Measurements from ENCODE around the gene SYNJ2. TPM values are rescaled to one million over a fixed set of nuclear protein-coding genes. Genes with fewer than 3 reads are reported as not detected.
"Not testable (repeated sequence)": the region's sequence is repeated elsewhere in the genome, so short reads cannot be mapped to it uniquely, and the experiment has no call there.

The SYNJ2 gene
- 10 to 100 TPM; 32.2 to 32.3 TPM for total RNA-seq

GRCh38 chr6:157981395-157982101, at the start of gene SYNJ2:
Gene SYNJ2 (plus strand): TSS chr6:157981863. CDS start chr6:157981962, 99 bp downstream.
- ChIA-PET POLR2A (interaction anchor here (0.6 to 2.9 kb wide), 4 partner anchors 18 to 180 kb away, joined by 3 to 14 read pairs (median 3); no protein-coding TSS in a partner anchor), CTCF (interaction anchor here (0.7 to 6.5 kb wide), 6 partner anchors 10 to 90 kb away, joined by 3 to 62 read pairs (median 7); no protein-coding TSS in a partner anchor)
- H3K4me3 Mint-ChIP-seq: peak within 1 kb of the TSS; percentile 89
- DNase-seq: peak; percentile 89
- intact Hi-C loops (cut with micrococcal nuclease): loop anchor here (1.0 to 5.0 kb wide), 8 partner anchors 19 to 219 kb away; partner anchors contain the start of gene SNX9
- H3K27ac Mint-ChIP-seq: peak within 1 kb of the TSS; percentile 74
- H3K4me1 Mint-ChIP-seq (ENCODE audit: low read depth): peaks cover 36% of the 10 kb centered on the region
- H3K9me3 Mint-ChIP-seq: no peaks in the 10 kb centered on the region
- no peaks in the 10 kb centered on the region for H3K36me3 Mint-ChIP-seq
- no peaks in the 10 kb centered on the region for H3K27me3 Mint-ChIP-seq

- ChIA-PET CTCF (no interaction called here), POLR2A (no interaction called here)
- Mint-ChIP-seq H3K4me3 (no peak overlapping the region), H3K36me3 (peaks cover 52% of the 10 kb centered on the region), H3K4me1 (ENCODE audit: low read depth) (peaks cover 14% of the 10 kb centered on the region), H3K27ac (no peak overlapping the region), H3K9me3 (no peaks in the 10 kb centered on the region), H3K27me3 (no peaks in the 10 kb centered on the region)
- DNase-seq: no peak
- intact Hi-C loops (cut with micrococcal nuclease): no loop called here
These were observed 45.9 kb upstream of the SYNJ2 start for GRCh38 chr6:157935786-157936185.

- no peak overlapping the region for H3K4me3 Mint-ChIP-seq
- peaks cover 19% of the 10 kb centered on the region for H3K4me1 Mint-ChIP-seq (ENCODE audit: low read depth)
- peaks cover 56% of the 10 kb centered on the region for H3K36me3 Mint-ChIP-seq
- intact Hi-C loops (cut with micrococcal nuclease): no loop called here
- ChIA-PET POLR2A (no interaction called here), CTCF (interaction anchor here (1.1 kb wide), 1 partner anchor 271 kb away, joined by 4 read pairs; no protein-coding TSS in a partner anchor)
- no peak for DNase-seq
- no peak overlapping the region for H3K27ac Mint-ChIP-seq
- no peaks in the 10 kb centered on the region for H3K9me3 Mint-ChIP-seq
- H3K27me3 Mint-ChIP-seq: no peaks in the 10 kb centered on the region
These were observed 44.3 kb upstream of the SYNJ2 start for GRCh38 chr6:157937318-157937717.

- CTCF ChIA-PET: interaction anchor here (1.1 to 1.7 kb wide), 2 partner anchors 134 to 272 kb away, joined by 4 to 5 read pairs; no protein-coding TSS in a partner anchor
- no peak for DNase-seq
- Mint-ChIP-seq H3K27me3 (no peaks in the 10 kb centered on the region), H3K4me3 (no peak overlapping the region), H3K27ac (no peak overlapping the region), H3K36me3 (peaks cover 59% of the 10 kb centered on the region), H3K4me1 (ENCODE audit: low read depth) (peaks cover 19% of the 10 kb centered on the region), H3K9me3 (no peaks in the 10 kb centered on the region)
- POLR2A ChIA-PET: no interaction called here
- intact Hi-C loops (cut with micrococcal nuclease): no loop called here
These were observed 43.7 kb upstream of the SYNJ2 start for GRCh38 chr6:157937916-157938315.

- H3K27me3 Mint-ChIP-seq, H3K4me3 Mint-ChIP-seq, H3K9me3 Mint-ChIP-seq: not testable (repeated sequence)
- Mint-ChIP-seq H3K27ac (peak overlapping the region; percentile 70), H3K4me1 (ENCODE audit: low read depth) (peaks cover 35% of the 10 kb centered on the region), H3K36me3 (peaks cover 68% of the 10 kb centered on the region)
- ChIA-PET POLR2A (interaction anchor here (1.2 to 1.5 kb wide), 3 partner anchors 54 to 85 kb away, joined by 3 to 4 read pairs (median 3); no protein-coding TSS in a partner anchor), CTCF (interaction anchor here (2.5 kb wide), 1 partner anchor 86 kb away, joined by 14 read pairs; no protein-coding TSS in a partner anchor)
- intact Hi-C loops (cut with micrococcal nuclease): loop anchor here (1.0 kb wide), 6 partner anchors 22 to 267 kb away; no protein-coding TSS in a partner anchor
- DNase-seq: peak; percentile 88
These were observed 41.2 kb upstream of the SYNJ2 start for GRCh38 chr6:157940375-157941036.

- ChIA-PET CTCF (interaction anchor here (1.1 to 2.5 kb wide), 2 partner anchors 85 to 116 kb away, joined by 3 to 14 read pairs; no protein-coding TSS in a partner anchor), POLR2A (interaction anchor here (1.2 to 1.5 kb wide), 3 partner anchors 55 to 85 kb away, joined by 3 to 4 read pairs (median 3); no protein-coding TSS in a partner anchor)
- peaks cover 42% of the 10 kb centered on the region for H3K4me1 Mint-ChIP-seq (ENCODE audit: low read depth)
- no peak overlapping the region for H3K4me3 Mint-ChIP-seq
- peak overlapping the region; percentile 70 for H3K27ac Mint-ChIP-seq
- DNase-seq: no peak
- H3K9me3 Mint-ChIP-seq: no peaks in the 10 kb centered on the region
- intact Hi-C loops (cut with micrococcal nuclease): no loop called here
- no peaks in the 10 kb centered on the region for H3K27me3 Mint-ChIP-seq
- peaks cover 75% of the 10 kb centered on the region for H3K36me3 Mint-ChIP-seq
These were observed 40.4 kb upstream of the SYNJ2 start for GRCh38 chr6:157941101-157941863.

GRCh38 chr6:157942351-157942750, 39.3 kb upstream of the SYNJ2 start:
- no peak for DNase-seq
- H3K27me3 Mint-ChIP-seq: no peaks in the 10 kb centered on the region
- peaks cover 47% of the 10 kb centered on the region for H3K4me1 Mint-ChIP-seq (ENCODE audit: low read depth)
- H3K9me3 Mint-ChIP-seq: no peaks in the 10 kb centered on the region
- peaks cover 74% of the 10 kb centered on the region for H3K36me3 Mint-ChIP-seq
- intact Hi-C loops (cut with micrococcal nuclease): no loop called here
- no peak overlapping the region for H3K27ac Mint-ChIP-seq
- ChIA-PET CTCF (interaction anchor here (1.3 kb wide), 1 partner anchor 39 kb away, joined by 4 read pairs; the partner anchor contains the start of gene SYNJ2), POLR2A (no interaction called here)
- H3K4me3 Mint-ChIP-seq: no peak overlapping the region

- no peak for DNase-seq
- Mint-ChIP-seq H3K36me3 (peaks cover 73% of the 10 kb centered on the region), H3K4me1 (ENCODE audit: low read depth) (peaks cover 47% of the 10 kb centered on the region), H3K9me3 (no peaks in the 10 kb centered on the region), H3K4me3 (no peak overlapping the region), H3K27ac (no peak overlapping the region), H3K27me3 (no peaks in the 10 kb centered on the region)
- intact Hi-C loops (cut with micrococcal nuclease): no loop called here
- CTCF ChIA-PET: interaction anchor here (1.3 kb wide), 1 partner anchor 38 kb away, joined by 4 read pairs; the partner anchor contains the start of gene SYNJ2
- POLR2A ChIA-PET: no interaction called here
These were observed 38.3 kb upstream of the SYNJ2 start for GRCh38 chr6:157943249-157943963.

GRCh38 chr6:157943964-157944283, 37.7 kb upstream of the SYNJ2 start:
- H3K27ac Mint-ChIP-seq: no peak overlapping the region
- POLR2A ChIA-PET: no interaction called here

GRCh38 chr6:157944983-157945931, 36.4 kb upstream of the SYNJ2 start:
- Mint-ChIP-seq H3K27ac (peak overlapping the region; percentile 78), H3K9me3 (peaks cover 18% of the 10 kb centered on the region), H3K4me1 (ENCODE audit: low read depth) (peaks cover 39% of the 10 kb centered on the region), H3K36me3 (peaks cover 65% of the 10 kb centered on the region), H3K4me3 (no peak overlapping the region), H3K27me3 (no peaks in the 10 kb centered on the region)
- ChIA-PET POLR2A (no interaction called here), CTCF (no interaction called here)
- intact Hi-C loops (cut with micrococcal nuclease): no loop called here
- peak; percentile 70 for DNase-seq

More at GRCh38 chr6:157943964-157944283, 37.7 kb upstream of the SYNJ2 start:
- no peak for DNase-seq
- H3K4me1 Mint-ChIP-seq (ENCODE audit: low read depth): peaks cover 47% of the 10 kb centered on the region
- peaks cover 73% of the 10 kb centered on the region for H3K36me3 Mint-ChIP-seq
- no peak overlapping the region for H3K4me3 Mint-ChIP-seq
- H3K27me3 Mint-ChIP-seq: no peaks in the 10 kb centered on the region
- H3K9me3 Mint-ChIP-seq: peaks cover 5% of the 10 kb centered on the region
- CTCF ChIA-PET: no interaction called here
- intact Hi-C loops (cut with micrococcal nuclease): no loop called here
